Spinal cord (tissue), 10 donors: ENCODE measurements around the gene FLRT1. TPM values are rescaled to one million over a fixed set of nuclear protein-coding genes. Genes with fewer than 3 reads are reported as not detected.

Experiments
- DNase-seq, 6 donors: peaks; one replicate each; pipeline versions ENCODE4 v3.0.0 to v3.0.0-alpha.2; 2013 to 2015; ENCODE audit warnings: low spot score in 6 of 6, low read depth in 4 of 6
- H3K27ac ChIP-seq: one replicate; pipeline ENCODE4 v1.5.1; 2013; ENCODE audit warnings: low read depth, low read length, control low read depth
- H3K27me3 ChIP-seq: one replicate; pipeline ENCODE4 v1.6.1; 2013; ENCODE audit warnings: low read length; ENCODE audit not compliant: control insufficient read depth, insufficient read depth
- H3K36me3 ChIP-seq: one replicate; pipeline ENCODE4 v1.6.1; 2013; ENCODE audit warnings: low read length; ENCODE audit not compliant: control insufficient read depth, insufficient read depth
- H3K4me1 ChIP-seq: one replicate; pipeline ENCODE4 v1.6.1; 2013; ENCODE audit warnings: low read length; ENCODE audit not compliant: control insufficient read depth, insufficient read depth
- H3K4me3 ChIP-seq: one replicate; pipeline ENCODE4 v1.5.1; 2013; ENCODE audit warnings: low read depth, low read length, control low read depth
- H3K9me3 ChIP-seq: one replicate; pipeline ENCODE4 v1.6.1; 2013; ENCODE audit warnings: low read length; ENCODE audit not compliant: control insufficient read depth, insufficient read depth
- WGBS: methylation state at CpG from one replicate; pipeline ENCODE4 v1.1.5; 2013; ENCODE audit warnings: missing lambda C conversion rate; ENCODE audit not compliant: insufficient coverage; 5-methylcytosine and 5-hydroxymethylcytosine counted together
- polyA plus RNA-seq, 2 donors: library from polyadenylated mRNA; unstranded; fragments of 120-200 nt; gene quantifications; one replicate each; pipeline ENCODE4 v1.2.1, GENCODE V29; 2013; ENCODE audit not compliant: insufficient read length in 2 of 2
- total RNA-seq, 2 donors: library from RNA; depleted of rRNA in 1 of 2; stranded (reverse); fragments of 120-200 nt in 1 of 2; fragments of >200 nt in 1 of 2; gene quantifications; one replicate each; pipeline versions ENCODE4 v1.2.3 to v1.2.4, GENCODE V29; 2013 to 2014
- donor health status: healthy.

The FLRT1 gene
- total and polyA plus RNA-seq, 4 donors, result 6.7 to 21.0 (median 11.7) TPM

GRCh38 chr11:64070314-64070681, 34.6 kb downstream of the FLRT1 start:
- Histone ChIP-seq H3K4me3 (no peak overlapping the region), H3K27ac (no peak overlapping the region), H3K36me3 (peaks cover 22% of the 10 kb centered on the region), H3K4me1 (peaks cover 74% of the 10 kb centered on the region), H3K27me3 (no peaks in the 10 kb centered on the region), H3K9me3 (no peaks in the 10 kb centered on the region)
- WGBS, result 44% methylated on average over 8 of the region's 12 CpGs
- no peak for DNase-seq

GRCh38 chr11:64071849-64072248, 36.1 kb downstream of the FLRT1 start:
- WGBS, result 33% methylated on average over 20 of the region's 20 CpGs
- Histone ChIP-seq H3K4me3 (no peak overlapping the region), H3K9me3 (no peaks in the 10 kb centered on the region), H3K36me3 (peaks cover 30% of the 10 kb centered on the region), H3K27me3 (no peaks in the 10 kb centered on the region), H3K27ac (peak overlapping the region; percentile 70), H3K4me1 (peaks cover 75% of the 10 kb centered on the region)
- peak in 2 of 6 donors; percentile 66 to 85 for DNase-seq

- DNase-seq, result no peak
- peaks cover 28% of the 10 kb centered on the region for H3K36me3 ChIP-seq
- H3K9me3 ChIP-seq, result no peaks in the 10 kb centered on the region
- no peaks in the 10 kb centered on the region for H3K27me3 ChIP-seq
- peak overlapping the region; percentile 70 for H3K27ac ChIP-seq
- peaks cover 75% of the 10 kb centered on the region for H3K4me1 ChIP-seq
- 74% methylated on average over 4 of the region's 8 CpGs for WGBS
- no peak overlapping the region for H3K4me3 ChIP-seq
Measured at GRCh38 chr11:64072403-64072802, 36.7 kb downstream of the FLRT1 start.

GRCh38 chr11:64072871-64073270, 37.1 kb downstream of the FLRT1 start:
- Histone ChIP-seq H3K9me3 (no peaks in the 10 kb centered on the region), H3K4me3 (no peak overlapping the region), H3K4me1 (peaks cover 75% of the 10 kb centered on the region), H3K36me3 (peaks cover 32% of the 10 kb centered on the region), H3K27ac (no peak overlapping the region), H3K27me3 (no peaks in the 10 kb centered on the region)
- 80% methylated on average over 9 of the region's 9 CpGs for WGBS
- no peak for DNase-seq

GRCh38 chr11:64073542-64073941, 37.8 kb downstream of the FLRT1 start:
- H3K27ac ChIP-seq, result no peak overlapping the region
- no peak overlapping the region for H3K4me3 ChIP-seq
- H3K36me3 ChIP-seq, result peaks cover 34% of the 10 kb centered on the region
- 59% methylated on average over 11 of the region's 13 CpGs for WGBS
- peak in 1 of 6 donors; percentile 62 for DNase-seq
- no peaks in the 10 kb centered on the region for H3K9me3 ChIP-seq
- H3K27me3 ChIP-seq, result no peaks in the 10 kb centered on the region
- peaks cover 75% of the 10 kb centered on the region for H3K4me1 ChIP-seq

GRCh38 chr11:64074239-64074638, 38.5 kb downstream of the FLRT1 start:
- no peak overlapping the region for H3K27ac ChIP-seq
- no peaks in the 10 kb centered on the region for H3K27me3 ChIP-seq
- peaks cover 31% of the 10 kb centered on the region for H3K36me3 ChIP-seq
- DNase-seq, result no peak
- WGBS, result 92% methylated on average over 9 of the region's 10 CpGs
- H3K4me1 ChIP-seq, result peaks cover 75% of the 10 kb centered on the region
- no peaks in the 10 kb centered on the region for H3K9me3 ChIP-seq
- H3K4me3 ChIP-seq, result no peak overlapping the region

GRCh38 chr11:64076758-64077157, 41.0 kb downstream of the FLRT1 start:
- 67% methylated on average over 4 of the region's 8 CpGs for WGBS

GRCh38 chr11:64077607-64078006, 41.9 kb downstream of the FLRT1 start:
- no peak overlapping the region for H3K4me3 ChIP-seq
- no peaks in the 10 kb centered on the region for H3K9me3 ChIP-seq
- peak overlapping the region; percentile 57 for H3K27ac ChIP-seq
- H3K4me1 ChIP-seq, result peaks cover 54% of the 10 kb centered on the region
- WGBS, result 72% methylated on average over 12 of the region's 12 CpGs
- H3K27me3 ChIP-seq, result no peaks in the 10 kb centered on the region
- DNase-seq, result no peak
- H3K36me3 ChIP-seq, result peaks cover 37% of the 10 kb centered on the region

More at GRCh38 chr11:64076758-64077157, 41.0 kb downstream of the FLRT1 start:
- Histone ChIP-seq H3K4me3 (no peak overlapping the region), H3K27ac (no peak overlapping the region), H3K27me3 (no peaks in the 10 kb centered on the region), H3K9me3 (no peaks in the 10 kb centered on the region), H3K36me3 (peaks cover 30% of the 10 kb centered on the region), H3K4me1 (peaks cover 56% of the 10 kb centered on the region)
- no peak for DNase-seq

GRCh38 chr11:64078284-64078683, 42.6 kb downstream of the FLRT1 start:
- Histone ChIP-seq H3K9me3 (no peaks in the 10 kb centered on the region), H3K4me3 (no peak overlapping the region), H3K4me1 (peaks cover 52% of the 10 kb centered on the region), H3K27me3 (no peaks in the 10 kb centered on the region), H3K27ac (peak overlapping the region; percentile 57), H3K36me3 (peaks cover 34% of the 10 kb centered on the region)
- 26% methylated on average over 10 of the region's 11 CpGs for WGBS
- DNase-seq, result peak in 2 of 6 donors; percentile 88 to 89

GRCh38 chr11:64078905-64079304, 43.2 kb downstream of the FLRT1 start:
- no peak overlapping the region for H3K4me3 ChIP-seq
- no peaks in the 10 kb centered on the region for H3K9me3 ChIP-seq
- DNase-seq, result no peak
- peaks cover 51% of the 10 kb centered on the region for H3K4me1 ChIP-seq
- no peaks in the 10 kb centered on the region for H3K27me3 ChIP-seq
- H3K27ac ChIP-seq, result peak overlapping the region; percentile 52
- H3K36me3 ChIP-seq, result peaks cover 28% of the 10 kb centered on the region
- 54% methylated on average over 13 of the region's 13 CpGs for WGBS
